GM23338 (cell line): ENCODE data around the gene TAT. TPM values are rescaled to one million over a fixed set of nuclear protein-coding genes. Genes with fewer than 3 reads are reported as not detected.

Experiments
- ATAC-seq: fragments of 200-7000 bp; cut with Tn5 transposase; 3 replicates; pipeline ENCODE4 v1.9.1; 2020
- DNase-seq: peaks from one replicate; pipeline ENCODE4 v3.0.0-alpha.2; 2015; ENCODE audit warnings: low spot score
- H2AFZ ChIP-seq: fragments of 200-600 bp; sonication (generic); 2 replicates; pipeline ENCODE4 v1.8.0; 2016; ENCODE audit warnings: antibody characterized with exemption, mild to moderate bottlenecking, moderate library complexity
- H3F3A ChIP-seq: fragments of 200-600 bp; sonication (generic); replicated peaks from 2 replicates; pipeline ENCODE4 v1.8.0; 2017; ENCODE audit warnings: antibody characterized with exemption, mixed run types, low read depth
- H3K27ac ChIP-seq: fragments of 200-600 bp; sonication (generic); 2 replicates; pipeline ENCODE4 v1.6.1; 2016; ENCODE audit warnings: low read depth
- H3K27me3 ChIP-seq: fragments of 200-600 bp; sonication (generic); 2 replicates; pipeline ENCODE4 v1.8.0; 2016; ENCODE audit warnings: mild to moderate bottlenecking, mixed run types, moderate library complexity; ENCODE audit not compliant: insufficient read depth
- H3K36me3 ChIP-seq: fragments of 200-600 bp; sonication (generic); 2 replicates; pipeline ENCODE4 v1.8.0; 2016; ENCODE audit warnings: mild to moderate bottlenecking; ENCODE audit not compliant: insufficient read depth
- H3K4me1 ChIP-seq: fragments of 200-600 bp; sonication (generic); 2 replicates; pipeline ENCODE4 v1.8.0; 2016; ENCODE audit warnings: mild to moderate bottlenecking, moderate library complexity; ENCODE audit not compliant: insufficient read depth
- H3K4me2 ChIP-seq: fragments of 200-600 bp; sonication (generic); 2 replicates; pipeline ENCODE4 v1.7.1; 2017; ENCODE audit warnings: mixed run types
- H3K4me3 ChIP-seq: fragments of 200-600 bp; sonication (generic); 2 replicates; pipeline ENCODE4 v1.6.1; 2016; ENCODE audit warnings: mixed run types
- H3K79me2 ChIP-seq: fragments of 200-600 bp; sonication (generic); replicated peaks from 2 replicates; pipeline ENCODE4 v1.8.0; 2017; ENCODE audit warnings: mild to moderate bottlenecking; ENCODE audit not compliant: insufficient read depth
- H3K9me2 ChIP-seq: fragments of 200-600 bp; sonication (generic); 2 replicates; pipeline ENCODE4 v1.8.0; 2017; ENCODE audit not compliant: insufficient read depth
- H4K20me1 ChIP-seq: fragments of 200-600 bp; sonication (generic); replicated peaks from 2 replicates; pipeline ENCODE4 v1.8.0; 2017; ENCODE audit warnings: mild to moderate bottlenecking; ENCODE audit not compliant: insufficient read depth
- H3K27ac Mint-ChIP-seq: 2 replicates; pipeline ENCODE4 v1.8.0; 2020; ENCODE audit warnings: inconsistent platforms, mild to moderate bottlenecking, moderate library complexity, mixed read lengths
- H3K27me3 Mint-ChIP-seq: 3 replicates; pipeline ENCODE4 v1.8.0; 2022; ENCODE audit warnings: low read depth, mild to moderate bottlenecking, moderate library complexity, mixed read lengths, inconsistent platforms; ENCODE audit not compliant: insufficient read depth, poor library complexity
- H3K36me3 Mint-ChIP-seq: 3 replicates; pipeline ENCODE4 v1.8.0; 2021; ENCODE audit warnings: low read depth, mild to moderate bottlenecking, inconsistent platforms, moderate library complexity, mixed read lengths
- H3K4me1 Mint-ChIP-seq: 3 replicates; pipeline ENCODE4 v1.8.0; 2020; ENCODE audit warnings: mild to moderate bottlenecking, inconsistent platforms, mixed read lengths
- H3K4me3 Mint-ChIP-seq: 3 replicates; pipeline ENCODE4 v1.8.0; 2021; ENCODE audit warnings: moderate library complexity, mild to moderate bottlenecking, inconsistent platforms, mixed read lengths
- H3K9me3 Mint-ChIP-seq: 3 replicates; pipeline ENCODE4 v1.8.0; 2020; ENCODE audit warnings: moderate library complexity, mild to moderate bottlenecking, inconsistent platforms, mixed read lengths
- CREB1 ChIP-seq: fragments of 250-450 bp; sonication (Bioruptor Pico); IDR thresholded peaks from 2 replicates; pipeline ENCODE4 v1.5.0; 2020; ENCODE audit warnings: low read depth, mild to moderate bottlenecking, moderate library complexity
- CTCF ChIP-seq, 2 experiments: fragments of 200-600 bp in 1 of 2; sonication (generic) in 1 of 2; conservative IDR thresholded peaks; 2 replicates each; pipeline versions ENCODE4 v1.5.1 to v1.6.1; 2016 to 2017; ENCODE audit warnings: antibody characterized with exemption in 2 of 2, low read depth in 2 of 2, mild to moderate bottlenecking in 2 of 2, moderate library complexity in 1 of 2
- POLR2AphosphoS5 ChIP-seq: IDR thresholded peaks from 2 replicates; pipeline ENCODE4 v1.6.1; 2016; ENCODE audit warnings: antibody characterized with exemption, low read depth
- STAT1 ChIP-seq: IDR thresholded peaks from one replicate; pipeline ENCODE4 v1.6.1; 2016; ENCODE audit warnings: antibody characterized with exemption; ENCODE audit not compliant: unreplicated experiment
- ZNF331 ChIP-seq: fragments of 250-450 bp; sonication (Bioruptor Pico); IDR thresholded peaks from 2 replicates; pipeline ENCODE4 v1.5.0; 2020; ENCODE audit warnings: low read depth, mild to moderate bottlenecking, moderate library complexity
- polyA plus RNA-seq: library from polyadenylated mRNA; unstranded; fragments of >200 nt; fragmentation: Nextera tagmentation; extraction: Ambion mirVana; gene quantifications from 2 replicates; pipeline ENCODE4 v1.2.1, GENCODE V29; 2016
- total RNA-seq: library from RNA; depleted of rRNA; stranded (reverse); fragments of >200 nt; shearing (Covaris generic); gene quantifications from 2 replicates; pipeline ENCODE4 v1.2.3, GENCODE V29; 2014
- TF ChIP-seq, protein P1 (sequence below): fragments of 250-450 bp; sonication (Bioruptor Pico); IDR thresholded peaks from 2 replicates; pipeline ENCODE4 v1.5.0; 2020; ENCODE audit warnings: mild to moderate bottlenecking, moderate library complexity

The TAT gene
- total and polyA plus RNA-seq, 2 experiments from 2014 or later: 0.05 TPM; not detected in 1

GRCh38 chr16:71623597-71623996, 46.7 kb upstream of the TAT start:
- Histone ChIP-seq H3K4me3 (no peak overlapping the region), H3K36me3 (0 out of 2 replicates have a peak, but pooled peaks cover 3% of the 10 kb centered on the region), H3K79me2 (peaks cover 14% of the 10 kb centered on the region), H4K20me1 (0 out of 2 replicates have a peak, but pooled peaks cover 5% of the 10 kb centered on the region), H3F3A (no peaks in the 10 kb centered on the region), H3K9me2 (0 out of 2 replicates have a peak, but pooled peaks cover 7% of the 10 kb centered on the region), H3K27me3 (no peaks in the 10 kb centered on the region), H3K4me1 (peaks cover 11% of the 10 kb centered on the region), H3K4me2 (no peak overlapping the region), H3K27ac (no peak overlapping the region), H2AFZ (no peak overlapping the region)
- DNase-seq: no peak
- no peak overlapping the region for H3K4me3 Mint-ChIP-seq
- H3K27ac Mint-ChIP-seq: no peak overlapping the region
- H3K9me3 Mint-ChIP-seq: peaks cover 7% of the 10 kb centered on the region; the same call in 2 of the 3 replicates
- H3K4me1 Mint-ChIP-seq: peaks cover 10% of the 10 kb centered on the region
- TF ChIP-seq CREB1 (CRISPR knock-in tag): no peak
- TF ChIP-seq POLR2AphosphoS5: no peak
- TF ChIP-seq STAT1: no peak
- no peak for TF ChIP-seq ZNF331 (CRISPR knock-in tag)
- TF ChIP-seq CTCF (conservative IDR thresholded peaks at IDR 0.05; ENCODE audit: low read depth in 2 of 2): no peak
- TF ChIP-seq, protein P1, sequence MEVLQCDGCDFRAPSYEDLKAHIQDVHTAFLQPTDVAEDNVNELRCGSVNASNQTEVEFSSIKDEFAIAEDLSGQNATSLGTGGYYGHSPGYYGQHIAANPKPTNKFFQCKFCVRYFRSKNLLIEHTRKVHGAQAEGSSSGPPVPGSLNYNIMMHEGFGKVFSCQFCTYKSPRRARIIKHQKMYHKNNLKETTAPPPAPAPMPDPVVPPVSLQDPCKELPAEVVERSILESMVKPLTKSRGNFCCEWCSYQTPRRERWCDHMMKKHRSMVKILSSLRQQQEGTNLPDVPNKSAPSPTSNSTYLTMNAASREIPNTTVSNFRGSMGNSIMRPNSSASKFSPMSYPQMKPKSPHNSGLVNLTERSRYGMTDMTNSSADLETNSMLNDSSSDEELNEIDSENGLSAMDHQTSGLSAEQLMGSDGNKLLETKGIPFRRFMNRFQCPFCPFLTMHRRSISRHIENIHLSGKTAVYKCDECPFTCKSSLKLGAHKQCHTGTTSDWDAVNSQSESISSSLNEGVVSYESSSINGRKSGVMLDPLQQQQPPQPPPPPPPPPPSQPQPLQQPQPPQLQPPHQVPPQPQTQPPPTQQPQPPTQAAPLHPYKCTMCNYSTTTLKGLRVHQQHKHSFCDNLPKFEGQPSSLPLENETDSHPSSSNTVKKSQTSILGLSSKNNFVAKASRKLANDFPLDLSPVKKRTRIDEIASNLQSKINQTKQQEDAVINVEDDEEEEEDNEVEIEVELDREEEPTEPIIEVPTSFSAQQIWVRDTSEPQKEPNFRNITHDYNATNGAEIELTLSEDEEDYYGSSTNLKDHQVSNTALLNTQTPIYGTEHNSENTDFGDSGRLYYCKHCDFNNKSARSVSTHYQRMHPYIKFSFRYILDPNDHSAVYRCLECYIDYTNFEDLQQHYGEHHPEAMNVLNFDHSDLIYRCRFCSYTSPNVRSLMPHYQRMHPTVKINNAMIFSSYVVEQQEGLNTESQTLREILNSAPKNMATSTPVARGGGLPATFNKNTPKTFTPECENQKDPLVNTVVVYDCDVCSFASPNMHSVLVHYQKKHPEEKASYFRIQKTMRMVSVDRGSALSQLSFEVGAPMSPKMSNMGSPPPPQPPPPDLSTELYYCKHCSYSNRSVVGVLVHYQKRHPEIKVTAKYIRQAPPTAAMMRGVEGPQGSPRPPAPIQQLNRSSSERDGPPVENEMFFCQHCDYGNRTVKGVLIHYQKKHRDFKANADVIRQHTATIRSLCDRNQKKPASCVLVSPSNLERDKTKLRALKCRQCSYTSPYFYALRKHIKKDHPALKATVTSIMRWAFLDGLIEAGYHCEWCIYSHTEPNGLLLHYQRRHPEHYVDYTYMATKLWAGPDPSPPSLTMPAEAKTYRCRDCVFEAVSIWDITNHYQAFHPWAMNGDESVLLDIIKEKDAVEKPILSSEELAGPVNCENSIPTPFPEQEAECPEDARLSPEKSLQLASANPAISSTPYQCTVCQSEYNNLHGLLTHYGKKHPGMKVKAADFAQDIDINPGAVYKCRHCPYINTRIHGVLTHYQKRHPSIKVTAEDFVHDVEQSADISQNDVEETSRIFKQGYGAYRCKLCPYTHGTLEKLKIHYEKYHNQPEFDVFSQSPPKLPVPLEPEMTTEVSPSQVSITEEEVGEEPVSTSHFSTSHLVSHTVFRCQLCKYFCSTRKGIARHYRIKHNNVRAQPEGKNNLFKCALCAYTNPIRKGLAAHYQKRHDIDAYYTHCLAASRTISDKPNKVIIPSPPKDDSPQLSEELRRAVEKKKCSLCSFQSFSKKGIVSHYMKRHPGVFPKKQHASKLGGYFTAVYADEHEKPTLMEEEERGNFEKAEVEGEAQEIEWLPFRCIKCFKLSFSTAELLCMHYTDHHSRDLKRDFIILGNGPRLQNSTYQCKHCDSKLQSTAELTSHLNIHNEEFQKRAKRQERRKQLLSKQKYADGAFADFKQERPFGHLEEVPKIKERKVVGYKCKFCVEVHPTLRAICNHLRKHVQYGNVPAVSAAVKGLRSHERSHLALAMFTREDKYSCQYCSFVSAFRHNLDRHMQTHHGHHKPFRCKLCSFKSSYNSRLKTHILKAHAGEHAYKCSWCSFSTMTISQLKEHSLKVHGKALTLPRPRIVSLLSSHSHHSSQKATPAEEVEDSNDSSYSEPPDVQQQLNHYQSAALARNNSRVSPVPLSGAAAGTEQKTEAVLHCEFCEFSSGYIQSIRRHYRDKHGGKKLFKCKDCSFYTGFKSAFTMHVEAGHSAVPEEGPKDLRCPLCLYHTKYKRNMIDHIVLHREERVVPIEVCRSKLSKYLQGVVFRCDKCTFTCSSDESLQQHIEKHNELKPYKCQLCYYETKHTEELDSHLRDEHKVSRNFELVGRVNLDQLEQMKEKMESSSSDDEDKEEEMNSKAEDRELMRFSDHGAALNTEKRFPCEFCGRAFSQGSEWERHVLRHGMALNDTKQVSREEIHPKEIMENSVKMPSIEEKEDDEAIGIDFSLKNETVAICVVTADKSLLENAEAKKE: no peak
- H3K36me3 Mint-ChIP-seq: peaks cover 9% of the 10 kb centered on the region
- peaks cover 12% of the 10 kb centered on the region for H3K27me3 Mint-ChIP-seq
- ATAC-seq: no peak
